T-helper 2 cell treated with Interferon-gamma antibody and Interleukin-4, amounts not matched to agents 5 μg/mL and 100 μg/mL, for 36 hours (primary cell): ENCODE data around the gene MAMDC4.

Experiments
- DNase-seq: peaks from one replicate; pipeline ENCODE4 v3.0.0; 2021; ENCODE audit warnings: low spot score
- H3K27ac Mint-ChIP-seq: one replicate; pipeline ENCODE4 v1.8.0; 2021; ENCODE audit warnings: mild to moderate bottlenecking, mixed read lengths
- H3K27me3 Mint-ChIP-seq: one replicate; pipeline ENCODE4 v1.8.0; 2021; ENCODE audit warnings: low read depth, mixed read lengths
- H3K36me3 Mint-ChIP-seq: one replicate; pipeline ENCODE4 v1.8.0; 2021; ENCODE audit warnings: low read depth, mixed read lengths
- H3K4me1 Mint-ChIP-seq: one replicate; pipeline ENCODE4 v1.8.0; 2021; ENCODE audit warnings: low read depth, mixed read lengths
- H3K4me3 Mint-ChIP-seq: one replicate; pipeline ENCODE4 v1.8.0; 2022; ENCODE audit warnings: mild to moderate bottlenecking, moderate library complexity, mixed read lengths
- H3K9me3 Mint-ChIP-seq: one replicate; pipeline ENCODE4 v1.8.0; 2021; ENCODE audit warnings: mixed read lengths

The MAMDC4 gene

DNA sequence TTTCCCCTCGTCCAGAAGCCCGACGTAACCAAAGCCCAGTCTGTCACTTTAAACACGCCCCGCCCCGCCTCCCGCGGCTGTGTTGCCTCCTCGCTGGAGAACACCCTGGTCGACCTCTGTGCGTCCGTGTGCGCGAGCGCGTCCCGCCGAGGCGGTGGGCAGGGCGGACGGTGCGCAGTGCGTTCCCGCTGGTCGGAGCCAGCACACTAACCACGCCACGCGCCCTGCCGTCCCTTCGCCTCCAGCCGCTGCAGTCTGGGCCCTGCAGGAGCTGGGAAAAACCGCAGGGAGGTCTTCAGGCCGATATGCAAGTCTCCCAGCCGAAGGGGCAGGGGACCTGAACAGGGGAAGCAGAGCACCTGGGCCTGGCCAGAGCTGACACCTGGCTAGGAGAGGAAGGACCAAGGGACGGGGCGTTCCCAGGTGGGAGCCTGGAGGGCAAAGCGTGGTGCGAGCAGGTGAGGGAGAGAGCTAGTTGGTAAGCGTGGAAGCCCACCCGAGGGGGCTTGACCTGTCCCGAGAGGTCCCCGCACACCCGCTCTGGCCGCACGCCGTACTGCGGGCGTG is 4.2 kb upstream of the MAMDC4 start:
- H3K36me3 Mint-ChIP-seq, result peaks cover 2% of the 10 kb centered on the region

DNA sequence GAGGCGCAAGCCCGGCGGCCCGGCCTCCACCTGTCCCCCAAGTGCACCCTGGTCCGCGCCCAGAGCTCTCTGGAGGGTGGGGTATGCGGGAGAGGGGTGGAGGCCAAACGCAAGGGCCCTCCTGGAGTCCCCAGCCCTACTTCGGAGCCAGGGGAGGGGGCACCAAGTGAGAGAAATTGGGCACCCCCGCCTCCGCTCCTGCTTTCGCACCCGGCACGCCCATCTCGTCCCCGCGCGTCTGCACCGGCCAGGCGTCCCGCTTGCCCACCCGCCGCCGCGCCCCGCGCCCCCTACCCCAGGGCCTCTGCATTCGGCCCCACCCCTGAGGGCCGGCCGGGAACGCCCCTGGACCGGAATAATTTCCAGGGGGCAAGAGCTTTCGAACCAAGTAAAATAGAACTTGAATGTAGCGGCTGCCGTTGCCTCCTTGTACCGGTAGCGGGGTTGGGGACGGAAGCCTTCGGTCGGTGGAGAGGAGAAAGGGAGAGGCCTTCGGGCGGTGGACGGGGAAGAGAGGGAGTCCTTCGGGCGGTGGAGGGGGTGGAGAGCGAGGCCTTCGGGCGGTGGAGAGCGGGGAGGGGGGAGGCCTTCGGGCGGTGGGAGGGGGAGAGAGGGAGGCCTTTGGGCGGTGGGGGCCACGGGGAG is 3.6 kb upstream of the MAMDC4 start:
- peak; percentile 35 for DNase-seq
- Mint-ChIP-seq H3K4me3 (peak overlapping the region; percentile 92), H3K36me3 (peaks cover 2% of the 10 kb centered on the region), H3K9me3 (no peaks in the 10 kb centered on the region), H3K27me3 (peaks cover 17% of the 10 kb centered on the region), H3K27ac (peak overlapping the region; percentile 91), H3K4me1 (peaks cover 10% of the 10 kb centered on the region)

More for the DNA sequence above, 4.2 kb upstream of the MAMDC4 start:
- peaks cover 17% of the 10 kb centered on the region for H3K27me3 Mint-ChIP-seq
- H3K9me3 Mint-ChIP-seq, result no peaks in the 10 kb centered on the region
- H3K27ac Mint-ChIP-seq, result peak overlapping the region; percentile 90
- H3K4me1 Mint-ChIP-seq, result peaks cover 12% of the 10 kb centered on the region
- H3K4me3 Mint-ChIP-seq, result peak overlapping the region; percentile 92
- DNase-seq, result peak; percentile 86

DNA sequence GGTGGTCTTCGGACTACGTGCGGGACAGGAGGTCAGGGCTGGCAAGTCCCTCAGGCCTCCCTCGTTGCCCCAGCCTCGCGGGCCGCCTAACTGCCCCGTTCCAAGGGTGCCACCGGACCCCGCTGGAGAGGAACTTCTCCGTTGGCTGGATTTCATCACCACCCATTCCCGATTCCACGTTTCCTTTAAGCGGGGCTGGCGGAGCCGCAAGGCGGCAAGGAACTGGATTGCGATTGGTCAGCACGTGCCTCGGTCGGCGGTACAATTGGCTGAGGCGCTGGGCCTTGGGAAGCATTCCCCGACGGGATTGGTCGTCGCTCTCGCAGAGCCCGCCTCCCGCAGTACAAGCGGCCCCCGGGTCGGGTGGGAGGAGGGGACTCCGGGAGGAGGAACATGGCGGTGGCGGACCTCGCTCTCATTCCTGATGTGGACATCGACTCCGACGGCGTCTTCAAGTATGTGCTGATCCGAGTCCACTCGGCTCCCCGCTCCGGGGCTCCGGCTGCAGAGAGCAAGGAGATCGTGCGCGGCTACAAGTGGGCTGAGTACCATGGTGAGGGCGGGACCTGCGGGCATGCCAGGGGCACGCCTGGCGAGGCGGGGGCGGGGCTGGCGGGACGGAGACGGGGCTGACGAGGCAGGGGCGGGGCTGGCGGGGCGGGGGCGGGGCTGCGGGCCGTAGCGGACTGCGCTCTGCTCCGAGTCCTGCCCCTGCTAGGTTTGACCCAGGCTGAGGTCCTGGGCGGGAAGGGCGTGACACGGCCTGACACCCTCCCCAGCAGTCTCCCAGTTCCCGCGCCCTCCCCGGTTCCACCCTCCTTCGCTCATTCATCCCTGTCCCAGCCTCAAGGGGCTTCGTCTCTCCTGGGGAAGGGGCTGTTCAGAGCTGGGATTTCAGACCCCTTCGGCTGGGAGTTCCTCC is 2.8 kb upstream of the MAMDC4 start, which contains the start of gene PHPT1:
Gene PHPT1, plus strand, starts transcription at position 372 of the 922 bp plus-strand sequence. Its CDS starts 22 bp downstream, at position 394.
- DNase-seq, result peak; percentile 97
- Mint-ChIP-seq H3K27ac (peak within 1 kb of the TSS; percentile 91), H3K9me3 (no peaks in the 10 kb centered on the region), H3K4me1 (peaks cover 8% of the 10 kb centered on the region), H3K27me3 (peaks cover 14% of the 10 kb centered on the region), H3K36me3 (peaks cover 2% of the 10 kb centered on the region), H3K4me3 (peak within 1 kb of the TSS; percentile 92)

DNA sequence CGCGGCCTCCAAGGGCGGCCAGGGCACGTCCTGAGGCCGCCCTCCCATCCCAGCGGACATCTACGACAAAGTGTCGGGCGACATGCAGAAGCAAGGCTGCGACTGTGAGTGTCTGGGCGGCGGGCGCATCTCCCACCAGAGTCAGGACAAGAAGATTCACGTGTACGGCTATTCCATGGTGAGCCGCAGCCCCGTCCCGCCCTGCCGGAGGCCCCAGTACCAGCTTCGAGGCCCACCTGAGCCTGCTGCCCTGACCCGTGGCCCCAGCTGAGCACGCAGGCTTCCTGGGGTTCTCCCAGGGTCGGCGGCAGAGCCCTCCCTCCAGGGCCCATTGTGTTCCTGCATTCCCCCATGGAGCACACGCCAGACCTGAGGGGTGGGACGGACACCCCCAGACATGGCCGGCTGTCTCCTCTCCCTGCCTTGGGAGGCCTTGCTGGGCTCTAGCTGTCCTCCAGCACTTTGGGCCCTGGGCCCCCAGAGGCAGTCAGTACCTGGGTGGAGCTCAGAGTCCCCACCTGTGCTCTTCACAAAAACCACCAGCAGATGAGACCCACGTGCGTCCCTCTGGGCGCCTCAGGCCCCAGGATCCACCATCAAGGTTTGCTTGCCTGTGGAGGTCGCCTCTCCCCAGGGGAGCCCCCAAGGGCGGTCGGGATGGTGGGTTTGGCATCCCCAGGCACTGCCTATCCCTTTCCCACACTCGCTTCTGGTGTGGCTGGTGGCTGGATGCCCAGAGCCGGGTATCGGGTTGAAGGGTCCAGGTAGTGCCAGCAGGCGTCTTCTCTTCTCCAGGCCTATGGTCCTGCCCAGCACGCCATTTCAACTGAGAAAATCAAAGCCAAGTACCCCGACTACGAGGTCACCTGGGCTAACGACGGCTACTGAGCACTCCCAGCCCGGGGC is 1.9 kb upstream of the MAMDC4 start:
- no peak for DNase-seq
- Mint-ChIP-seq H3K36me3 (peaks cover 2% of the 10 kb centered on the region), H3K27me3 (peaks cover 13% of the 10 kb centered on the region), H3K4me1 (peaks cover 8% of the 10 kb centered on the region), H3K4me3 (peak overlapping the region; percentile 92), H3K9me3 (no peaks in the 10 kb centered on the region), H3K27ac (peak overlapping the region; percentile 78)

DNA sequence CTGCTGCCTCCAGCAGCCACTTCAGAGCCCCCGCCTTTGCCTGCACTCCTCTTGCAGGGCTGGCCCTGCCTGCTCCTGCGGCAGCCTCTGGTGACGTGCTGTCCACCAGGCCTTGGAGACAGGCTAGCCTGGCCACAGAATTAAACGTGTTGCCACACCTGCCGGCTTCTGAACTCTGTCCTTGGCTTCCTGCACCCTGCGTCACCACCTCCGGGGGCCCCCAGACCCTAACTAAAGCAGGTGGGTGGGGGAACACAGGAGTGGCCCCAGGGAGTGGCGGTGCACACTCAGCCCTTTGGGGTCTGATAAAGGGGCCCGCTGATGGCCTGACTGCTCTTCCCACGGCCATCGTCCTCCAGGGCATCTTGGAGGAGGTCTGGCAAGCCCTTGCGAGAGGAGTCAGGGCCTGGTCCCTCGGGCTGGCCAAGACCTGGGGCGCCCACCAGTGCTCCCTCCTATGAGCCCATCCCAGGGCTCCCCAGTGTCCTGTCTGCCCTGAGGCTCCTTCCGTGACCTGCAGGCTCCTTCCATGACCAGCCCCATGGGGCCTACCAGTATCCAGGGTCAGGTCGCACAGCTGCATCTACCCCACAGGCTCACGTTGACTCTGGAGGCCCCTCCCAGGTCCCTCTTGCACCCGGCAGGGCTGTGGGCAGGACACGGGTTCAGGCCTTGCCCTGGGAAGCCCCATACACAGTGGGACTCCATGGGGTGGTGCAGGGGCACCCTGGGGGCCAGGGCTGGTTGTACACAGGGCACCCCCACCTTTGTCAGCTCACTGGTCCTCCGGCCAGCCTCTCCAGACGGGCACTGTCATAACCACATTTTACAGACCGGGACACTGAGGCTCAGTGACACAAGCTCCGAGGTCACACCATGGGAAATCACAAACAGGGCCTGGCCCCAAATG is 1.0 kb upstream of the MAMDC4 start:
- Mint-ChIP-seq H3K27ac (no peak overlapping the region), H3K4me3 (peak overlapping the region; percentile 2), H3K4me1 (peaks cover 8% of the 10 kb centered on the region), H3K9me3 (no peaks in the 10 kb centered on the region), H3K36me3 (peaks cover 2% of the 10 kb centered on the region), H3K27me3 (peaks cover 12% of the 10 kb centered on the region)
- DNase-seq, result no peak

DNA sequence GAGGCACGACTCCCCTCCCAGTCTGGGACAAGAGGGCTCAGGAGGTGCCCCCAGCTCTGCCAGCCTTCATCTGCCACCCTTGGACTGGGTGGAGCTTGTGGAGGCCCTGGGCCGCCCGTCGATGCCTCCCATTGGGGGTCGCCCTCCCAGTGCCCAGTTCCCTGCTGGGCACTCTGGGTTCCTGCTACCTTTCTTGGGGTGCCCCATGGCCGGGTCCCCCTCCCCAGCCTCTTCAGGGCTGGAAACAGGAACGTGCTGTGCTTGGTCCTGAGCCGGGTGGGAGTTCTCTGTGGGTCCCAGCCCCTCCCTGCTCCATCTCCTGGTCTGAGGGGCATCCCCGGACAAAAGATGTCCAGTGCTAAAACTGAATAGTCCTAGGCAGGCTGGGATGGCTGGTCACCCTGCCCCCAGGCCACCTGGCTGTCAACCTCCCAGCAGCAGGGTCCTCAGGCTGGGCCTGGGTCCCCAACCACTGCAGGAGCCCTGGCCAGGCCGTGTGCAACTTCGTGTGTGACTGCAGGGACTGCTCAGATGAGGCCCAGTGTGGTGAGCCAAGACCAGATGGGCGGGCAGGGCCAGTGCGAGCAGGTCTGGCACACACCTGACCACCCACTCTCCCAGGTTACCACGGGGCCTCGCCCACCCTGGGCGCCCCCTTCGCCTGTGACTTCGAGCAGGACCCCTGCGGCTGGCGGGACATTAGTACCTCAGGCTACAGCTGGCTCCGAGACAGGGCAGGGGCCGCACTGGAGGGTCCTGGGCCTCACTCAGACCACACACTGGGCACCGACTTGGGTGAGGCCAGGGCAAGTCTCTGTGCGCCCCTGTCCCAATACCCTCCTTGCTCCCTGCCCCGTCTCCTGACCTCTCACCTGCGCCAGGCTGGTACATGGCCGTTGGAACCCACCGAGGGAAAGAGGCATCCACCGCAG is 784 bp downstream of the MAMDC4 start:
- no peak for DNase-seq
- no peaks in the 10 kb centered on the region for H3K36me3 Mint-ChIP-seq
- H3K27ac Mint-ChIP-seq, result no peak overlapping the region
- no peak overlapping the region for H3K4me3 Mint-ChIP-seq
- H3K4me1 Mint-ChIP-seq, result peaks cover 3% of the 10 kb centered on the region
- H3K27me3 Mint-ChIP-seq, result peaks cover 2% of the 10 kb centered on the region
- H3K9me3 Mint-ChIP-seq, result no peaks in the 10 kb centered on the region

DNA sequence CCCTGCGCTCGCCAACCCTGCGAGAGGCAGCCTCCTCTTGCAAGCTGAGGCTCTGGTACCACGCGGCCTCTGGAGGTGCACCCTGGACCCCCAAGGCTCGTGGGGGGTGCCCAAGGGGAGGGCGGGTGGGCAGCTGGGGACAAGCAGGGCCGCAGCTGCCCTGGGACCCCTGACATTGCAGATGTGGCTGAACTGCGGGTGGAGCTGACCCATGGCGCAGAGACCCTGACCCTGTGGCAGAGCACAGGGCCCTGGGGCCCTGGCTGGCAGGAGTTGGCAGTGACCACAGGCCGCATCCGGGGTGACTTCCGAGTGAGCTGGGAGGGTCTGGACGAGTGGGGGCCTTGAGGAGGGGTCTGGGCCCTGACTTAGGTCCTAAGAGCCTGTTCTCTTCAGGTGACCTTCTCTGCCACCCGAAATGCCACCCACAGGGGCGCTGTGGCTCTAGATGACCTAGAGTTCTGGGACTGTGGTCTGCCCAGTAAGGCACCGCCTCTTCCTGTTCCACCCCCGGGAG is 1.5 kb downstream of the MAMDC4 start:
- H3K27me3 Mint-ChIP-seq, result peaks cover 2% of the 10 kb centered on the region
- H3K4me3 Mint-ChIP-seq, result no peak overlapping the region
- no peaks in the 10 kb centered on the region for H3K36me3 Mint-ChIP-seq
- no peak overlapping the region for H3K27ac Mint-ChIP-seq
- peaks cover 2% of the 10 kb centered on the region for H3K4me1 Mint-ChIP-seq
- no peaks in the 10 kb centered on the region for H3K9me3 Mint-ChIP-seq
- no peak for DNase-seq

DNA sequence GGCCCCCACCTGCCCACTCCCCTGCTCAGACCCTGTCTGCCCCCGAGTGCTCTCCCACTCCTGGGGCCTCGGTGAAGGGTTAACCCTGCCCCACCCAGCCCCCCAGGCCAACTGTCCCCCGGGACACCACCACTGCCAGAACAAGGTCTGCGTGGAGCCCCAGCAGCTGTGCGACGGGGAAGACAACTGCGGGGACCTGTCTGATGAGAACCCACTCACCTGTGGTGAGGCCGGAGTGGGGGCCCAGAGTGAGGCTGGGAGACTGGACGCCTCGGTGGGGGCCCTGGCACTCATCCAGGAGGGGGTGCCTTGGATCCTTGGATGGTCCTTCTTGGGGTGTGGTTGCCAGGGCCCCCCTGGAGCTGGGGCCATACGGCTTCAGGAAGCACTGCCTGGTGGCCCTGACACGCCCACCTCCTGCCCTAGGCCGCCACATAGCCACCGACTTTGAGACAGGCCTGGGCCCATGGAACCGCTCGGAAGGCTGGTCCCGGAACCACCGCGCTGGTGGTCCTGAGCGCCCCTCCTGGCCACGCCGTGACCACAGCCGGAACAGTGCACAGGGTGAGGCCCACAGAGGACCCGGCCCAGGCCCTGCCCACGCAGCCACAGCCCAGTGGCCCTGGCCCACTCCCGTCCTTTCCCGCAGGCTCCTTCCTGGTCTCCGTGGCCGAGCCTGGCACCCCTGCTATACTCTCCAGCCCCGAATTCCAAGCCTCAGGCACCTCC is 2.1 kb downstream of the MAMDC4 start:
- peaks cover 2% of the 10 kb centered on the region for H3K4me1 Mint-ChIP-seq
- H3K27me3 Mint-ChIP-seq, result no peaks in the 10 kb centered on the region
- no peaks in the 10 kb centered on the region for H3K36me3 Mint-ChIP-seq

DNA sequence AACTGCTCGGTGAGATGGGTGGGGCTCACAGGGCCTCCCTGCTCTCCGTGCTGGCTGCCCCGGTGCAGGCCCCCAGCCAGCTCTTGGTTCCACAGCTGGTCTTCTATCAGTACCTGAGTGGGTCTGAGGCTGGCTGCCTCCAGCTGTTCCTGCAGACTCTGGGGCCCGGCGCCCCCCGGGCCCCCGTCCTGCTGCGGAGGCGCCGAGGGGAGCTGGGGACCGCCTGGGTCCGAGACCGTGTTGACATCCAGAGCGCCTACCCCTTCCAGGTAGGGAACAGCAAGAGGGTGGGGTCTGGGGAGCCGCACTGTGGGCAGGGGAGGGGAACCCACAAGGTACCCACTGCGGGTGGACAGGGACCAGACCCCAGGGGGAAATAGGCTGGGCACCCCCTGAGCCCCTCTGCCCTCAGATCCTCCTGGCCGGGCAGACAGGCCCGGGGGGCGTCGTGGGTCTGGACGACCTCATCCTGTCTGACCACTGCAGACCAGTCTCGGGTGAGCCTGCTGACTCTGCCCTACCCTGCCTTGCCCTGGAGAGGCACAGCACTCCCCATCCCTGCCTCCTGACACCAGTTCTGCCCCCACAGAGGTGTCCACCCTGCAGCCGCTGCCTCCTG is 2.8 kb downstream of the MAMDC4 start:
- DNase-seq, result no peak
- peak overlapping the region; percentile 26 for H3K27ac Mint-ChIP-seq
- H3K27me3 Mint-ChIP-seq, result no peaks in the 10 kb centered on the region

More for the DNA sequence above, 2.1 kb downstream of the MAMDC4 start:
- DNase-seq, result no peak
- Mint-ChIP-seq H3K27ac (peak overlapping the region; percentile 26), H3K4me3 (no peak overlapping the region), H3K9me3 (no peaks in the 10 kb centered on the region)

DNA sequence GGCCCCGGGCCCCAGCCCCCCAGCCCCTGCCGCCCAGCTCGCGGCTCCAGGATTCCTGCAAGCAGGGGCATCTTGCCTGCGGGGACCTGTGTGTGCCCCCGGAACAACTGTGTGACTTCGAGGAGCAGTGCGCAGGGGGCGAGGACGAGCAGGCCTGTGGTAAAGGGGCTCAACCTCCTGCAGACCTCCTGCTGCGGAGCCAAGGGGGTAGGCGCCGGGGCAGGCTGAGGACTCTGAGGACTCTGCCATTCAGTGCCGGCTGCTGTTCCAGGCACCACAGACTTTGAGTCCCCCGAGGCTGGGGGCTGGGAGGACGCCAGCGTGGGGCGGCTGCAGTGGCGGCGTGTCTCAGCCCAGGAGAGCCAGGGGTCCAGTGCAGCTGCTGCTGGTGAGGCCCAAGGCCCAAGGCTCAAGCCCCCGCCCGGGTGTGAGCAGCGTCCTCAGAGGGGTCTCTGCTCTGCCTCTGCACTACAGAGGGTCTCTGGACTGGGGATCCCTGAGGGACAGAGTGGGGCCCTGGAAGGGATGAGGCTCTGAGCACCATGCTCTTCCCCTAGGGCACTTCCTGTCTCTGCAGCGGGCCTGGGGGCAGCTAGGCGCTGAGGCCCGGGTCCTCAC is 3.4 kb downstream of the MAMDC4 start:
- no peaks in the 10 kb centered on the region for H3K4me1 Mint-ChIP-seq
- H3K27ac Mint-ChIP-seq, result no peak overlapping the region

More for the DNA sequence above, 2.8 kb downstream of the MAMDC4 start:
- Mint-ChIP-seq H3K4me3 (no peak overlapping the region), H3K36me3 (no peaks in the 10 kb centered on the region), H3K4me1 (no peaks in the 10 kb centered on the region), H3K9me3 (no peaks in the 10 kb centered on the region)

More for the DNA sequence above, 3.4 kb downstream of the MAMDC4 start:
- no peak overlapping the region for H3K4me3 Mint-ChIP-seq
- no peaks in the 10 kb centered on the region for H3K27me3 Mint-ChIP-seq
- H3K9me3 Mint-ChIP-seq, result no peaks in the 10 kb centered on the region
- no peaks in the 10 kb centered on the region for H3K36me3 Mint-ChIP-seq
- DNase-seq, result no peak
